ENCODE results near the gene SMPX.

SMPX gene

DNA sequence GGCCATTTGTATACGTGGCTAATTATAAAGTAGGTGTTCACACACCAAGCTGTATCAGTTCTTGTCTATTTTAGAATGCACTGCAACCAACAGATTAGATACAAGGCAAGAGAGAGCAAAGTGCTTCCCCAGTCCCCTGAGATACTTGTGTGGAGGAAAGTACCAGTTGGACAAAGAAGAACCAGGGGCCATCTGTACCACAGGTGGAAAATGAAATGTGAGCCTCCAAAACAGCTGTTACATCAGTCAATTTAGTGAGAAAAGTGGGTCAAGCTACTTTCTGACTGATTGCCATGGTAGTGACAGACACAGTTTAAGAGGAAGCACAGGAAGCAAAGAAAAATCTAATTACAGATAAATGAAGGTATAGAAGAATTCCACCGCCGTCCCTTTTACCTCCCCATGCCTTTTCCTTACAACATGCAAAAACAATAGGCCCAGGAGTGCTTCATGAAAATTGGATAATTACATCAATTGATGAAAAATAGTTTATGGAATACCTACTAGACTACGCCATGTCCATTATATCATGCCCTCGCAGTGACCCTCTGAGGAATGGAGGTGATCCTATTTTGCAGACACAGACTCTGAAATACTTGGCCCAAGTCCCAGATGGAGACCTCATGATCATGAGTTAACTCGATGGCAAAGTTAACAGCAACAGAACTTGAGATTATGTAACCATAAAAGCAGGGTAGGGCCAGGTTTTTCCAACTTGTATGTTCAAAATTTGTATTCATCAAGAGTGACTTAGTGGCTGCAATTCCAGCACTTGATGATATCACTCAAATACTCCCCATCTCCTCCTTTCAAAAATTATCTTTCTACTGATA lies 15.8 kb downstream of the SMPX start:
- no peak for DNase-seq

- DNase-seq = no peak
These were observed 16.6 kb downstream of the SMPX start for GRCh38 chrX:21741364-21741763.

DNA sequence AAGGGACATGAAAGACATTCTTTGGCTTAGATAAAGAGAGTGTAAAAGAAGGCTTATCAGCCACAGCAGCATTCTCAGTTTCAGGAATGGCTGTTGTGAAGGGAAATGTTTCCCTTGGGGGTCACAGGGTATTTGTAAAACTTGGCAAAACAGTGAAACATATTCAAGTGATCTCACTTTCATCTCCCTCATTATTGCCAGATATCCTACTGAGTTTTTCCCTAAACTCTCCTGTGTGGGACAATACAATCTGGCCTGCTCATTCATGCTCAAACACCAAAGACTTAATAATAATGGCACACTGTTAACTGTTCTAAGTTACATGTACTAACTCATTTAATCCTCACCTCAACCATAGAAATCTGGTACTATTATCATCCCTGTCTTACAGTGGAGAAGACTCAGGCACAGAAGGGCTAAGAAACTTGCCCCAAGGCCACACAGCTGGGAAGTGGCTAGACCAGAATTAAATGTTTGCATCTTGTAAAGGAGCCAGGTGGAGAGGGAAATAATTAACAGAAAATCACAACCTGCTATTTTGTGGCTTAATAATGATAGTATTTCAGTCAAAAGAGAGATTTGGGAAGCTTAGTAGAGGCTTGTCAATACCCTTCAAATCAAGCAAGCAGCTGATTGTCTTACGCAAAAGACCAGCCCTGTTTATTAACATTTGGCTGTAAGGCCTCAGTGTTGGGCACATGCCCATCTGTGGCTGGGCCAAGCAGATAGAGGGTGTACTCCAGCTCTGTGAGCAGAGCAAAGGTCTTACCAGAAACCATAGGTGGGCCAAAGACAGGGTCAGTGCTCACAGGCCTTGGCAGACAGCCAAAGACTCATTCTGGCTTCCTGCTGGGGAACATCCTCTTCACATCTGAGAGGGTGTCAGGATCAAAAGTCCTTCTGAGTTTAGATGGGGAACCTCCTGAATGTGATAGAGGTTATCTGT lies 17.3 kb downstream of the SMPX start:
- no peak for DNase-seq

- no peak for DNase-seq
These were observed 19.0 kb downstream of the SMPX start for GRCh38 chrX:21738950-21739287.

DNA sequence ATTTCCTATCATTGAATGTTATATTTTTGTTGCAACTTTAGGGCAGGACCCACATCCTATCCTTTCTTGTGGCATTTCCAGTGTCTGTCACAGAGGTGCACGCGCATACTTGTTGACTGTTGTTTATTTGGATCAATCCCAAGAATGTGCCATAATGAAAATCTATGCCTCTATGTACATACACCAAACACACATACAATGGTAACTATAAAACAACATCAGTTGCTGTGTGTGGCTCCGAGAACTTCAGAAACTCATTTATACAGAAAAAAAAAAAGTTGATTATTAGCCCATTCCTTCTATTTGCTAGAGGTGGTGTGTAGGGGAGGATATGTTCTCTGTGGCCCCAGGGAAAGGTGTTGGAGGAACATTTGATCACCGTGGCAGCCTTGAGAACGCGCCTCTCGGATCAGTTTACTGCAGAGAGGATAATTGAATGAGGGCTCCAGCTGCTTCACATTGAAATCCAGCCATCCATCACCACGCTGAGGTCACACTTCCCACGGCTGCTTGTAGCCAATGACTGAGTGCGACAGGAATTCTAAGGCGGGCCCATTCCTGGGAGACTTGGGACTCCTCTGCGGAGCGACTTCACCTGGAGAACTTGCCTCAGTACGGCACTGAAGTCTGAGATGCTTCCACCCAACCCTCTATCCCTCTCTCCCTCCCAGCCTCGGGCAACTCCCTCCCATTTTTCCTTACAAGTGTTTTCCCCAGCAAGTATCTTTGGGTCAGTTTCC lies 19.5 kb downstream of the SMPX start:
- DNase-seq = no peak

DNA sequence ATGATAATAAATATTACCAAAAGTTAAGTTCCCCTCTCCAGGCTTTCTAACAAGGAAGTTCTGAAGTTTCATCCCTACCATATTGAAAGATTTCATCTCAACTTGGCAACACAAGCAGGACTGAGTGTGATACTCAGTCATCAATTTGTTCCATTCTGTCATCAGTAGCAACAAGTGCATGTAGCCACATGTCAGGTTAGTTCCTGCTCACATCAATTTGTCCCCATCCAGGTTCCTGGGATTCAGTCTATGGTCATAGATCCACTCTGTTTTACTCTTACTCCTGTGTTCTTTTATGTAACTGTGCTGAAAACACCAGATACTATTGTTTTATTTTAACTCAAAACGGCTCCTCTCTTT lies 22.2 kb downstream of the SMPX start:
- DNase-seq = no peak

- DNase-seq = no peak
These were observed 22.7 kb downstream of the SMPX start for GRCh38 chrX:21735038-21735767.

GRCh38 chrX:21734175-21734574 lies 23.7 kb downstream of the SMPX start:
- DNase-seq = no peak

DNA sequence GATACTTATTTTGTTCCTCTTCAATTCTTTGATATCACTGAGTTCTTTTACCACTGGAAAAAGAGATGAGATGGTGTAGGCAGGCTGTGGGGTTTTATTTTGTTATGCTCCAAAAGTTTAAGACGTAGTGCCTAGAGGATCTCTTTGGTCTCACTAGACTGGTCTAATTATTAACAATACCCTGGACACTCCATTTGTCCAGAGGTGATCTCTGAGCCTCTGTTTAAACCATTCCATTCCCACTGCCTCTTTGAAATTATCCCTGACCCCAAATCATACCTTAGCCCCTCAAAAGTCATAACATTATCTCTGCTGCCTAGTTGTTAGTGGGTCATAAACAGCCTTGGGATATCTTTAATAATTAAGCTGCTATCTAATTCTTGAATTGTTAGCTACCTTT lies 24.2 kb downstream of the SMPX start:
- DNase-seq = no peak

DNA sequence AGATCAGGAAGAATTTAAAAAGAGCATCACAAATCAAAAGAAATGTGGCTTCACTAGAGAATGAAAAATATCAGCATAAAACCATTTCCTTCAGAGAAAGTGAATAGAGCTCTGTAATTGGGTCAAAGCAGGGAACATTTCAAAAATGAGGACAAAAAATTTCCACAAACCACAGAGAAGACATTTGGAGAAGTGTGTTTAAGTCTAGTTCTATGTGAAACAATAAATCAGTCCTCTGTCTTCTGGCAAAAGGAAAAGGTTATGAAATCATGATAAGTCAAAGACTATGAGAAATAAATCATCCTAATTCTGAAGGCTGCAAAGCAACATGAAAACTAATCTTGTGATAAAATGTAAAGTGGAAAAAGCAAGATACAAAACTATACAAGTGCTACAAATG lies 27.9 kb downstream of the SMPX start:
- no peak for DNase-seq

GRCh38 chrX:21728276-21728968 lies 29.5 kb downstream of the SMPX start:
- DNase-seq = no peak

- DNase-seq = no peak
These were observed 32.0 kb downstream of the SMPX start for GRCh38 chrX:21725916-21726315.

DNA sequence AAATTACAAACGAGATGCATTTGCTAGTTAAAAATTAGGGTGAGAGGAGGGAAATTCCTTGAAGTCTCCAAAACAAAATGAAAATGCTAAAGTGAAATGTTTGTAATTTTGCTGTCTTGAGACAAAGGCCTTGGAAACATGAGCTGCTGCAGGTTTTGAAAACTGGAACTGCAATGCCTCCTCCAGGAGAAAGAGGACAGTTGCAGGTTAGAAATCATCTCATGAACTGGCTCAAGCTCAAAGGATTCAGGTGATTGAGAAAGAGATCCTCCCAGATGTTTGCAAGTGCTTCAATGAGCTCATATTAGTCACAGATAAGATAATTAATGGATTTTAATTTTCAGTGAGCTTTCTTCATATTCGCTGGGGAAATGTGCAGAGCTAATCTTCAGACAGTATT lies 32.4 kb downstream of the SMPX start:
- no peak for DNase-seq

DNA sequence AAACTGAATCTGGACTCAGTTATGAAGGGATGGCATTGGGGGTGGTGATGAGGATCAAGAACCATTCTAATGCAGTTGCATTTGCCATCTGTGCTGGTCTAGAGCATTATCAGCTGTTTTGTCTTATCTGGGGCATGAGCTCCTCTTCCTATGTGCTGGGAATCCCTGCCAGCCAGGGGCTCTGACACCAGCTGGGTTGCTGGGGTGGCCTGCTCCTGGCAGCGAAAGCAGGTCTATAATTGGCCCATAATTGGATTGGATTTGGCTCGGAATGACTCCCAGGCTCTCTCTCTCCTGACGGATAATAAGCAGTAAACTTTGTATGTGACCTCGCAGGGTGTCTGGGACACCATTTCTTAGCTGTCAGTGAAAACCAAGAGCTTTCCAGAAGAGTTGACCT lies 34.1 kb downstream of the SMPX start:
- DNase-seq = no peak

DNA sequence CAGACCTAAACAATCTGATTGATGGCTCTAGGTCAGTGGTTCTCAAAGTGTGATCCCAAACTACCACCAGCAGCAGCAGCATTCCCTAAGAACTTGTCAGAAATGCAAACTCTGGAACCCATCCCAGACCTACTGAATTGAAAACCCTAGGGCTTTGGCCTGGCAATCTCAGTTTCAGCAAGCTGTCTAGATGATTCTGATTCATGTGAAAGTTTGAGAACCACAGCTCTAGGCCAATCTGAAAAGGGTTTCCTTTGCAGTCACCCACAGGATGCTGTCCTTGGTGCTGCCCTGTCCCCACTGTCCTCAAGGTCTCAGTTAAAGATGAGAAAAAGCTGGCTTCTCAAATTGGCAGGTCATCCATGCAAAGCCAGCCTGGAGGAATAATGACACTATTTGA lies 34.8 kb downstream of the SMPX start:
- no peak for DNase-seq

DNA sequence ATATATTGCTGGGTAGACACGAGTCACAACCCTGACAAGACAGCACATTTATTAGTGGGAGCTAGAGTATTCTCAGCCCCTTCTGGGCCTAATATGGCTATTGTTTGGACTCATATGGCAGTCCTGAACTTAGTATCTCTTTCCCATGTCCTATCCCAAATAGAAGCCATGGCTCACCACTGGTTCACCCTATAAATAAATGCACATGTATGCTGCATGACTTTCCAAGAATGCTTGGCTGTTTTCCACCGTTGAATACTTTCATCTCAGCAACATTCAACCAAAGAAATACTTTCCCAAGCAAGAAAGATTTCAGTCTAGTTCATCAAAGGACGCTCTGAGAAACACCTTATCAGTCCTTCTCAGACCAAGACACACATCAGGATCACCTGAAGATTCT lies 36.7 kb downstream of the SMPX start:
- no peak for DNase-seq

DNA sequence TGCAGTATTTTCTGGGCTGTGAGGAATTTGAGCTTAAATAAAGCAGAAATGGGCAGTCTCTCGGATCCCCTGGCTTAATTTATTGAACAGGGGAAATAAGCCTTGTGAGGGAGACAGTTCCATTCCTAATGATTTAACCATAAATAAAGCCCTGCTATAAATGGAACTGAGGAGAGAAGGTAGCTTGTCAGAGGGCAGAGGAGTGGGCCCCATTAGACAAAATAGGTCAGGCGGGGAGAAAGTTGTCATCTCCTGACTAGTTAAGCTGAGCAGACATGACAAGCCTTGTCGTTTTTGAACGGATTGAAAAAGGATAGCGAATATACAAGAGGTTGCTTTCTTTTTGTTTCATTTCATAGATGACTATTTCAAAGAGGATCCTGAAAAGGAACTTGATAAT lies 39.3 kb downstream of the SMPX start:
- DNase-seq = no peak

DNA sequence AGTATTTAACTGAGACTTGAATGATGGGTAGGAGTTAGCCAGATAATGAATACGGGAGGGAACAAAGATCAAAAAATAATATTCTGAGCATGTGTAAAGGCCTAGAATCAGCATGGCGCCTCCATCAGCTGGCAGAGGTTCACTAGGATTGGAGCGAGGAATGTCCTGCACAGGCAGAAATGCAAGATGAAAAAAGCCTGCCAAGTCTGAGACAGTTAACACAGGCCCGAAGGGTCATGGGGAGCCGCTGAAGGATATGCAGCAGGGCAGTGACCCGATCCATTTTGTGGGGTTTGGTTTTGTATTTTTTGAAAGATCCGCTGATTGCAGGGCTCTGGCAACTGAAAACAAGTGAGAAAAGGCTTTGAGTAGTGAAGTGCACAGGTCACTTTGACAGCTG lies 40.1 kb downstream of the SMPX start:
- DNase-seq = no peak

GRCh38 chrX:21715825-21716224 lies 42.1 kb downstream of the SMPX start:
- no peak for DNase-seq

DNA sequence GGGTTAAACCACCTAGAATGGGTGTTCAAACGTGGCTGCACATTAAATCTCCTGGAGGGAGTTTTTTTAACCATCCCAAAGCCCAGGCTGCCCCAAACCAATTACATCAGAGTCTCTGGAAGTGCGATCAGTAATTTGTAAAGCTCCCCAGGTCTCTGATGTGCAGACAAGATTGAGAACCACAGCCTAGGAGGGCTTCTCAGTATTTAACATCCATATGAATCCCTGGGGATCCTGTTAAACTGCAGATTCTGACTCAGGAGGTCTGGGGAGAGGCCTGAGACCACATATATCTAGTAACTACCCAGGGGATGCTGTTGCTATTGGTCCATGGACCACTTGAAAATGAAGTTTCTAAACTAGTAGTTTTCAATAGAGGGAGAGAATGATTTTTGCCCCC lies 42.6 kb downstream of the SMPX start:
- no peak for DNase-seq

DNA sequence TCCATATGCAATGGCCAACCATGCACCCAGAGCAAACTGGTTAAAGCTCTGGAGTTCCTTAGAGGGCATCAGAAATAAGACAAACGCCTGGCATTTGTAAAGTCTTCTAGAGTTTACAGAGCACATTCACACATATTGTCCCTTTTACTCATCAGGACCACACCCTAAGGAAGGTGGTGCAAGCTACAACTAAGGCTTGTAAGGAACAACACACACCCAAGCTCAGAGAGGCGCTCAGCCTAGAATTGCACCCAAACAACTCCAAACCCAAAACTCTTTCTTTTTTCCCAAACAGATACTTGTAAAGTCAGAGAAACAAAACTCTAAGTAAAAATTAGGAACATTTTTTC lies 46.1 kb downstream of the SMPX start:
- no peak for DNase-seq

DNA sequence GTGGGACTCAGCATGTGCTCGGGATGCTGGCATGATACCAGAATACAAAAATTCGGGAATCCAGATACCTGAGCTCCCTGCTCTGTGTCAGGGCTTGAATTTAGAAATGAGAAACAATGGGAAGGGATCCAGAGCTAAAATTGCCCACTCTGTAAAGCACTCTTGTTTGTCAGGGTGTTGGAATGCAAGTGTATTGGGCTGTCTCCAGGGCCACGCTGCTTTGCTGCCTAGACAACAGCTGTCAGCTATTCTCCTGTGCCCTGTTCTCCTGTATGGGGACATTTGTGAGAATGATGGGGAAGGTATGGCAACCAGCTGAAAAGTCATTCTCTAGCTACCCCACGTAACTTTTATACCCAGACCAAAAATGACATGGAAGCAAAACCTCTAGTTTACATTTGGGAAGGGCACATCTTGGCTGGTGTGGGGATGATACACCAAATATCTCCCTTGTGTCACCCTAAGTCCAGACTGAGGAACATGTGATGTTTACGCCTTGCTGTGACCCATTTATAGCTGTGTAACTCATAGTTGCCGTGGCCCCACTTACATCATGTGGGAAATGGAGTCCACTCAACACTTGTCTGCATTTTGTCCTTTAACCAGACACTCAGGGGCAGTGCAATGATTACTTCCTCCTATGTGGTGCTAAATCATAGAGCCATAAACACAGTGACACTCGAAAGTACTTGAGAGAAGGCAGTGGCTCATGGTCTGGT lies 46.6 kb downstream of the SMPX start:
- no peak for DNase-seq

Measured in stimulated activated CD4-positive, alpha-beta T cell treated with anti-CD3 and anti-CD28 coated beads, Interleukin-4, amount 100 ng/mL, for 4 hours (primary cell).